GM18868 (cell line): ENCODE measurements around the gene ARHGAP44.
A peak's percentile ranks its signal among the peaks of the same experiment; 100 is the strongest.

Experiments used
- ATAC-seq: cut with Tn5 transposase; IDR thresholded peaks from one replicate; pipeline ENCODE4 v1.9.1; 2021; ENCODE audit warnings: mild to moderate bottlenecking, moderate library complexity; ENCODE audit not compliant: unreplicated experiment

Gene ARHGAP44

GRCh38 chr17:13017655-13018459 lies 228.6 kb downstream of the ARHGAP44 start, which contains the start of gene ELAC2:
ELAC2 (minus strand) TSS chr17:13018027; CDS start chr17:13017947, 80 bp downstream.
- peak; percentile 97 for ATAC-seq

DNA sequence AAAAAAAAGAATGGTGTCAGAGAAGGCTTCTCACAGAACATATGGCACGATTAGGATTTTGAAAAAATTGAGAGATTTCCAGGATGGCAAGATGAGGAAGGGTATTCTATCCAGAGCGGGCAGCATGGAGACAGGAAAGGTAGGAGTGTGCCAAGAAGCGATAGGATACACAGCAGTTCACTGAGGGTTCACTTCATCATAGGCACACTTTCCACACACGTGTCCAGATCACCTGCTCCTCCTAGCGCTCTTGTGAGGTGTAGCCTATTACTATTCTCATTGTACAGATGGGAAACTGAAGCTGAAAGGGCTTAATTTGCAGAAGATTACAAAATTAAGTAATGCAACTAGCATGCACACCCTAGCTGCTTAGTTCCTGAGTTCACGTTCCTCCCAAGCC lies 234.7 kb downstream of the ARHGAP44 start:
- ATAC-seq: no peak

GRCh38 chr17:13024526-13025257 lies 235.4 kb downstream of the ARHGAP44 start:
- peak; percentile 94 for ATAC-seq

DNA sequence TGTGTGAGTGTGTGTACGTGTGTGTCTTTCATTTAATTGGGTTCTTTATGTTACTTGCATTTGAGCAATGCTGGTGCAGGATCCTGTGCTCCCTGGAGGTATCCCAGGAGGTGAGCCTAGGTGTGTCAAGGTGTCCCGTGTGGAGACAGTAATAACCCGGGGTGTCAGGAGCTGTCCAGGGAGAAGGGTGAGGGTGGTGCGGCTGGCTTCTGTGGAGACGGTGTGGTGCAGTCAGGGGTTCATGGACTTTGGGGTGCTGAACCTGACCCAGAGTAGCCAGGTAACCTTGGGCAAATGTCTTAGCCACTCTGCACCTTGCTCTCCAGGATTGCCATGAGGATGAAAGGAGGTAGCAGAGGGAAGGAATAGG lies 235.9 kb downstream of the ARHGAP44 start:
- no peak for ATAC-seq

- ATAC-seq: no peak
Measured at GRCh38 chr17:13025687-13026086, 236.4 kb downstream of the ARHGAP44 start.

DNA sequence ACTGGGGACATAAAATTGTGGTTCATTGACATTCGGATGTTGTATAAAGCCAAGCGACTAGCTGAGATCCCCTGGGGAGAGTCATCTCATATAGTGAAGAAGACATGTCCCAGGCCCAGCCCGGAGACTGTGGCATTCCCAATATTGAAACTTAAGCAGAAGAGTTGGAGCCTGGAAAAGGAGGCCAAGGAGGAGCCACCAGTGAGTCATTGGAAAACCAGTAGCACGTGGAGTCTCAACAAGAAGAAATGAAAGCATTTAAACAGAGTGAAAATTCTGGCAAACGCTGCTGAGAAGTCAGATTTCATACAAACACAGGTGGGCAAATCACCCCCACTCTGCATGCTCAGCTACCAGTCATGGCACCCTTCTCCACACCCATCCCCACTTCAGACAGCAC lies 237.9 kb downstream of the ARHGAP44 start:
- no peak for ATAC-seq

- no peak for ATAC-seq
Measured at GRCh38 chr17:13029340-13029739, 240.0 kb downstream of the ARHGAP44 start.

GRCh38 chr17:13030056-13030455 lies 240.8 kb downstream of the ARHGAP44 start:
- ATAC-seq: no peak

DNA sequence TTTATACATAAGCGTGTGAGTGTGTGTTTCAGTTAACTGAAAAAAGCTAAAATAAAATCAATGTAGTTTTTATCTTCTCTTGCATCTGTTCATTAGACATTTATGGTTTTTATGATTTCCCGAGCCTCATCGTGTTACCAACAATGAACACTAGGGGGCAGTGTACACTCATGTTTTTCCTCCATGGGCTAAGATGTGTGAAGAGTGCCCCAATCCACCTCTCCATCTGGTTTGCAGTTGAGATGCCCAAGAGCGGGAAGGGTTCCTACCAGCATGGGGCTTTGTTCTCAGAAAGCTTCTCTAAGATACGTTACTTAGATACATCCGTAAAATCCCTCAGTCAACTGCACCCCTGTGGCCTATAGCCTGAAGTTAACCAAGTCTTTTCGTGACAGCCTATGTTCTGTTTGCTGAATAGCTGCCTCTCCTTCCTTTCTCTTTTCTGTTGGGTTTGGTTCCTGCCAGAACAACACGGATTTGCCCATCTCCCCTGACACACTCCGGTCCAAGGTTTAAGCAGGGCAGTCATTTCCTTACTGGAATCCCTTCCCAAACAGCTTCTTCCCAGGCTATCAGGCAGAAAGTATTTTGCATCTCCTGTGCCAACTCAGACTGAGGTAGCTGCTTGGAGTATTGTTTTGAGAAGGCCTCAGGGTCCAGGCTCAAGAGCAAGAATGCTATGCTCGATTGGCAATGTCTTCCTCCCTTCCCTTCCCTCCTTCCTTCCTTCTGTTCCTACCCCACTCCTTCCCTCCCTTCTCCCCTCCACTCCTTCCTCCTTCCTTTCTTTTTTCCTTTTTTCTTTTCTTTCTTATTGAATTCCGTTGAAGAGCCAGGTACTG lies 241.4 kb downstream of the ARHGAP44 start:
- peak; percentile 61 for ATAC-seq

DNA sequence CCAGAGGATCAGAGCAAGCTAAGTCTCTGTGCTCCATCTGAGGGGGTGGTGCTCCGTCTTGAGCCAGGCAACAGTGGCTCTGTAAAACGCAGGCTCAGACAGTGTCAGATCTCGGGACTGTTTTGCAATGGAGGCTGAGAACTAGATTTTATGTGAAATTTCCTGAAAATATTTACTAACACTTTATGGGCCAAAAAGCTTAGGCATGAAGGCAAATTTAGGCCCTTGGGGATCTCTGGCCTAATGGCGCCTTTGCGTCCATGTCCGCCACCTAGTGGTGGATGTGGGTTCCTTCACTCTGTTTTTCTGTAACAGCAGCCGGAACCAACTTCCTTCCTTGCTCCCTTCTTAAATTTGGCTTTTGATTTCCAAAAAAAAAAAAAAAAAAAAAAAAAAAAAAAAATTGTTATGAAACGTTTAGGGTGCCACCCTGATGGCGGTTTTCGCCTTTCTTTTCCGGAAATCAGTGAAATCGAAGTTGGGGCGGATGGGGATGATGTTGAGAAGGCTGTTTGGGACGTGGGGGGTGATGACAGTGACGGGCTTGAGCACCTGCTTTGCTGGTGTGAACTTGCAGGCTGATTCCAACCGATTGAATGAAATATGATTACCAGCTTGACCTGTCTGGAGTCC lies 242.5 kb downstream of the ARHGAP44 start:
- peak; percentile 84 for ATAC-seq

GRCh38 chr17:13035420-13035819 lies 246.1 kb downstream of the ARHGAP44 start:
- no peak for ATAC-seq

- no peak for ATAC-seq
Measured at GRCh38 chr17:13036751-13037150, 247.5 kb downstream of the ARHGAP44 start.

- no peak for ATAC-seq
Measured at GRCh38 chr17:13038931-13039665, 249.8 kb downstream of the ARHGAP44 start.
